HG02571 (cell line): ENCODE data around the gene CCDC74B.
"Not testable (repeated sequence)": the region's sequence is repeated elsewhere in the genome, so short reads cannot be mapped to it uniquely, and the experiment has no call there.

ENCODE experiments used
- ATAC-seq: cut with Tn5 transposase; IDR thresholded peaks from one replicate; pipeline ENCODE4 v1.9.1; 2021; ENCODE audit warnings: mild to moderate bottlenecking, moderate library complexity; ENCODE audit not compliant: unreplicated experiment

CCDC74B gene

DNA sequence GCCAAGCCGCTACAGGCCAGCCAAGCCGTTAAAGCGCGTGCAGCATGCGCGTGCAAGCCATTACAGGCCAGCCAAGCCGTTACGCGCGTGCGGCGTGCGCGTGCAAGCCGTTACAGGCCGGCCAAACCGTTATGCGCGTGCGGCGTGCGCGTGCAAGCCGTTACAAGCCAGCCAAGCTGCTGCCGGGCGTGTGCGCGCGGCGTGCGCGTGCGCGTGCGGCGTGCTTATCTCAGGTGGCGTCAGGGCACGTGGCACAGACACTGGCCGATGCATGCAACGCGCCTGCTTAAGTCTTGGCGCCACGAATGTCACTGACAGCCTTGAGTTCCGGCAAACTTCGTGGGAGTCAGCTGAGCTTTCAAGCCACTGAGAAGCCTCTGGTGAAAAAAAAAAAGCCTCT is 24.0 kb downstream of the CCDC74B start:
- ATAC-seq = not testable (repeated sequence)

- not testable (repeated sequence) for ATAC-seq
These were observed 42.1 kb downstream of the CCDC74B start for GRCh38 chr2:130102597-130103363.
